ENCODE results near the gene HBEGF.
A peak's percentile ranks its signal among the peaks of the same experiment; 100 is the strongest.

Gene HBEGF

GRCh38 chr5:140383300-140383699 lies 36.9 kb upstream of the HBEGF start:
- no peak overlapping the region for H3K4me3 ChIP-seq (ENCODE audit: low read depth, low read length)
- no peak for DNase-seq (ENCODE audit: low read depth)
- TF ChIP-seq CTCF (IDR thresholded peaks at IDR 0.05; ENCODE audit: low read depth, low read length): no peak
- no peak for TF ChIP-seq MYC (IDR thresholded peaks at IDR 0.05; ENCODE audit: low read depth, low read length)
- no peak for TF ChIP-seq POLR2A (IDR thresholded peaks at IDR 0.05; ENCODE audit: extremely low read depth, insufficient read length)
- no peak for TF ChIP-seq MAX (IDR thresholded peaks at IDR 0.05; ENCODE audit: low read depth, low read length)

GRCh38 chr5:140382866-140383265 lies 36.5 kb upstream of the HBEGF start:
- no peak for DNase-seq (ENCODE audit: low read depth)
- TF ChIP-seq POLR2A (IDR thresholded peaks at IDR 0.05; ENCODE audit: extremely low read depth, insufficient read length) (no peak), CTCF (IDR thresholded peaks at IDR 0.05; ENCODE audit: low read depth, low read length) (no peak), MYC (IDR thresholded peaks at IDR 0.05; ENCODE audit: low read depth, low read length) (no peak), MAX (IDR thresholded peaks at IDR 0.05; ENCODE audit: low read depth, low read length) (no peak)
- no peak overlapping the region for H3K4me3 ChIP-seq (ENCODE audit: low read depth, low read length)

GRCh38 chr5:140381972-140382371 lies 35.6 kb upstream of the HBEGF start:
- no peak for DNase-seq (ENCODE audit: low read depth)
- no peak overlapping the region for H3K4me3 ChIP-seq (ENCODE audit: low read depth, low read length)
- TF ChIP-seq POLR2A (IDR thresholded peaks at IDR 0.05; ENCODE audit: extremely low read depth, insufficient read length): no peak
- no peak for TF ChIP-seq CTCF (IDR thresholded peaks at IDR 0.05; ENCODE audit: low read depth, low read length)
- no peak for TF ChIP-seq MYC (IDR thresholded peaks at IDR 0.05; ENCODE audit: low read depth, low read length)
- TF ChIP-seq MAX (IDR thresholded peaks at IDR 0.05; ENCODE audit: low read depth, low read length): no peak

GRCh38 chr5:140381351-140381750 lies 34.9 kb upstream of the HBEGF start:
- no peak for DNase-seq (ENCODE audit: low read depth)
- TF ChIP-seq CTCF (IDR thresholded peaks at IDR 0.05; ENCODE audit: low read depth, low read length): no peak
- no peak overlapping the region for H3K4me3 ChIP-seq (ENCODE audit: low read depth, low read length)

GRCh38 chr5:140372971-140373487 lies 26.6 kb upstream of the HBEGF start:
- peak; percentile 61 for DNase-seq (ENCODE audit: low read depth)
- TF ChIP-seq CTCF (IDR thresholded peaks at IDR 0.05; ENCODE audit: low read depth, low read length): peak; percentile 86
- no peak for TF ChIP-seq MYC (IDR thresholded peaks at IDR 0.05; ENCODE audit: low read depth, low read length)
- H3K4me3 ChIP-seq (ENCODE audit: low read depth, low read length): no peak overlapping the region

GRCh38 chr5:140371356-140372151 lies 25.2 kb upstream of the HBEGF start:
- no peak for DNase-seq (ENCODE audit: low read depth)
- TF ChIP-seq MYC (IDR thresholded peaks at IDR 0.05; ENCODE audit: low read depth, low read length): no peak
- TF ChIP-seq CTCF (IDR thresholded peaks at IDR 0.05; ENCODE audit: low read depth, low read length): no peak
- no peak for TF ChIP-seq POLR2A (IDR thresholded peaks at IDR 0.05; ENCODE audit: extremely low read depth, insufficient read length)
- TF ChIP-seq MAX (IDR thresholded peaks at IDR 0.05; ENCODE audit: low read depth, low read length): no peak
- no peak overlapping the region for H3K4me3 ChIP-seq (ENCODE audit: low read depth, low read length)
